Bronchial epithelial cell (primary cell): ENCODE data around the gene PTK6. TPM values are rescaled to one million over a fixed set of nuclear protein-coding genes. Genes with fewer than 3 reads are reported as not detected.

Experiments
- DNase-seq: peaks from one replicate; pipeline ENCODE4 v3.0.0-alpha.2; 2010; ENCODE audit warnings: low read depth
- FAIRE-seq: peaks from 2 replicates; lab custom pipeline; 2011; peaks lifted over from hg19 to GRCh38; lab: Jason Lieb, UNC
- H3K27me3 ChIP-seq: 2 replicates; pipeline ENCODE4 v1.5.1; 2011; ENCODE audit warnings: low read length; ENCODE audit not compliant: control insufficient read depth, insufficient read depth
- H3K36me3 ChIP-seq: 2 replicates; pipeline ENCODE4 v1.5.1; 2011; ENCODE audit warnings: low read length; ENCODE audit not compliant: control insufficient read depth, insufficient read depth
- H3K4me3 ChIP-seq: 2 replicates; pipeline ENCODE4 v1.5.1; 2011; ENCODE audit warnings: mild to moderate bottlenecking, low read depth, low read length, control low read depth
- CTCF ChIP-seq: IDR thresholded peaks from 2 replicates; pipeline ENCODE4 v1.5.1; 2011; ENCODE audit warnings: mild to moderate bottlenecking, moderate library complexity, low read length, control low read depth, inconsistent platforms; ENCODE audit not compliant: insufficient read depth, severe bottlenecking
- total RNA-seq: library from RNA; depleted of rRNA; stranded (reverse); fragments of >200 nt; gene quantifications from 2 replicates; pipeline ENCODE4 v1.2.1, GENCODE V29; 2014

The PTK6 gene
- total RNA-seq, 1 donor from 2014 or later = 59.5 TPM

GRCh38 chr20:63513207-63513606, 24.0 kb downstream of the PTK6 start:
- H3K4me3 ChIP-seq = no peak overlapping the region
- TF ChIP-seq CTCF = no peak
- no peak for FAIRE-seq
- no peak for DNase-seq
- no peaks in the 10 kb centered on the region for H3K27me3 ChIP-seq
- no peaks in the 10 kb centered on the region for H3K36me3 ChIP-seq

GRCh38 chr20:63509088-63509564, 28.1 kb downstream of the PTK6 start:
- Histone ChIP-seq H3K27me3 (no peaks in the 10 kb centered on the region), H3K36me3 (no peaks in the 10 kb centered on the region), H3K4me3 (no peak overlapping the region)
- FAIRE-seq = no peak
- DNase-seq = no peak
- TF ChIP-seq CTCF = no peak

GRCh38 chr20:63508072-63508768, 29.0 kb downstream of the PTK6 start:
- no peak for TF ChIP-seq CTCF
- Histone ChIP-seq H3K36me3 (no peaks in the 10 kb centered on the region), H3K4me3 (no peak overlapping the region), H3K27me3 (no peaks in the 10 kb centered on the region)
- DNase-seq (no peak), FAIRE-seq (no peak)

GRCh38 chr20:63507083-63507743, 30.0 kb downstream of the PTK6 start:
- Histone ChIP-seq H3K27me3 (peaks cover 6% of the 10 kb centered on the region), H3K4me3 (no peak overlapping the region), H3K36me3 (no peaks in the 10 kb centered on the region)
- DNase-seq (no peak), FAIRE-seq (no peak)
- TF ChIP-seq CTCF = no peak

- Histone ChIP-seq H3K27me3 (peaks cover 6% of the 10 kb centered on the region), H3K36me3 (no peaks in the 10 kb centered on the region), H3K4me3 (no peak overlapping the region)
- DNase-seq (no peak), FAIRE-seq (no peak)
- no peak for TF ChIP-seq CTCF
Observed at GRCh38 chr20:63505723-63506122, 31.5 kb downstream of the PTK6 start.
